ENCODE results near the gene FARP1.

FARP1 gene

DNA sequence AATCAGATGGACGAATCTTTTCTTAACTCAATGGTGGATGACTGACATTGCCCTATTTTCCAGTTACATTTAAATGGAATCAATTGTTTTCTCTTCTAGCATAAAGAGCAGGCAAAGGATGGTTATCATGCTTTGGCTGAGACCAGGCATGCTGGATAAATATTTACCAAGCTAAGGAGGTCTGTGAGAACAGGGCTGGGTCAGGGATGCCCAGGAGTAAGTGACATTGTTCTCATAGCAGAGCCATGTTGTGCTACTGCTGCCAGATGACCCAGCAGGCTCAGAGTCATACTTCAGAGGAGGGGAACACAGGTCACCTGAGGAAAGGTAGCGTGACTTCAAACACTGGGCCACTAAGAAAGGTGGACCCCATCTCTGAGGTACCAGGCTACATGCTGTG, 150.2 kb downstream of the FARP1 start:
- DNase-seq = no peak

DNA sequence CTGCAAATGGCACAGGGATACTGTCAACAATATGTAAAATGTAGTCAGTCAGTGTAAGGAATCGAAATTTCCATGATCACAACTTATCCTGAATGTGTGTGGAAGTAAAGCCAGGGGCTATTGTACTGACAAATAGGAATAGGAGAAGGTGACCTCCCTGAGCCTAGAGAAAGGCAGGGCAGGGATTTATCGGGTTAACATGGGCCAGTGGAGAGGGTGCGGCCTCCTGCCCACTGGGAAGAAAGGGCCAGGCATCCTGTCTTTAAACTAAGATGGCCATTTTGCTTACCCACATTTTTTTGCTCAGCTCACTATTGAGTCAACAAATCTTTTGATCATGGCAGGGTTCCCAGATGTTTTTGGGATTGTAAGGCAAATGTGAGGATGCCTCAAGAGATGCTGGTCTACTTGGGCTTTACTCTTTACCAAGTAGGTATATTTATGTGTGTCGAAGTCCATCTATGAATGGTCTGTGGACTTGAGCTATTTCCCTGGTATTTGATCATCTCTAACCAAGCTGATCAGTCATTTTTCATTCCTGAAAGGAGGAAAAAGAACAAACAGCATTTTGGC, 150.8 kb downstream of the FARP1 start:
- no peak for DNase-seq

DNA sequence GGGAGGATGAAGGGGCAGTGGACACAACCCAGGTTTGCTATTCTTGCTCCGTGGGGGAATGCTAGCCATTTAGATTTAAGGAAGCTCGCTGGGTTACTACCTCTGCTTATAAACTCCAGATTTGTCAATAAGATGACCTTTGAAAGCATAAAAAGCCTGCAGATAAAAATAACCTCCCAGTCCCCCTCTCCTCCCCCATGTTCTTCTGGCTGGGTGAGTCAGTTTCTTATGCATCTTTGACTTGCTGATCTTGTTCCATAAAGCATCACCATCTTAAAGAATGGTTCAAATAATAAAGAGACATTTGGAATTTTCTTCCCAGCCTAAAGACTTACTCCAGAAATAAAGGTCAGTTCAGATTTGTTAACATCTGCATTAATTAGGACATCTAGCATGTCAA, 152.5 kb downstream of the FARP1 start:
- DNase-seq = no peak

DNA sequence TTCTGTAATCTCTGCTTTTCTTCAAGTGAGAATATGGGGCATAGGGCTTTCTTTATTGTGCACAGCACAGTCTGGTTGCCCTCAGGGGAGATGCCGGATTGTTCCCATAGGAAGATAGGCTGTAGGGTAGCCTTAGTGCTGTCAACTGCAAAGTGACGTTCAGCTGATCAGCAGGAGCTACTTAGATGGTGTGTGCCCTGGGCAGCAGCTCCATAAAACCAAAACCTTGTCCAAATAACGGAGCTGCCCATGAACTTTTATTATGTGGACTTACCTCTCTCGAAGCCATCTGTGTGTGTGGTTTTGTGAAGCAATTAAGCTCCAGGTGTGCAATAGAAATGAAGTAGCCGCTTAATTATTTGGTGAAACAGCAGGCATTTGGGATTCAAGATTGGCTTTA, 154.2 kb downstream of the FARP1 start:
- DNase-seq = no peak

DNA sequence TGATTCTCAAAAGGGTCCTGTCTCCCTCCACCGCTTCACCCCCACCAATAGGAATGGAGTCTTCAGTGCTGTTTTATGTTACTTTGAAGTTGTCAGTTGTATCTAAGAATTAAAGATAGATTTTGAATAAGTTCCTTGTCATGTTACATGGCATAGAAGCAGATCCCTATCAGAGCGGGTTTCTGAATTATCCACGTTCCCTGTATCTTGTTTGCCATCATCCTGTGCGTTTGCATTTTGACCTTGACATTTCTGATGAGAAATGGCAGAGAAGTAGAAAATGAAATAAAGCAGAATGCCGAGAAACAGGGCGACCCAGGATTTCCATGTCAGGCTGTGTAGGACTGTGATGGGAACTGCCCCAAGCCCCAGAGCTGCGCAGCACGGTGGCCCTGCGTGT, 154.9 kb downstream of the FARP1 start:
- no peak for DNase-seq

DNA sequence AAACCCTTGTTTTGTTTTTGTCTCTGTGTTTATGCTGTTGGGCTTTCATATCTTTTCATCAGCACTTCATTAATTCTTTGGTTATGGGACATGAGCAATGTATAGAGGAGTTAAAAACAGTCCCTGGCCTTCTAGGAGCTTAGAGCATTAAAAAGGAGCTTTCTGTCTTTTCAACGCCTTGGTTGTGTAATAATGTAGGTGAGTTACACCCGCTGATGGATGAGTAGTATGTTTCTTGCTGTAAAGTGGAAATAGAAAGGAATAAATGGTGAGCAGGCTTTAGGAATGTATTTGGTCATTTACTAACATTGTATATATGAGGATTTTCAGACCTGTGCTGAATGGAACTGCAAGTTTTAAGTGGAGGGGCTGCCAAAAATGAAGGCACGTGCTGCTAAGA, 155.7 kb downstream of the FARP1 start:
- no peak for DNase-seq

DNA sequence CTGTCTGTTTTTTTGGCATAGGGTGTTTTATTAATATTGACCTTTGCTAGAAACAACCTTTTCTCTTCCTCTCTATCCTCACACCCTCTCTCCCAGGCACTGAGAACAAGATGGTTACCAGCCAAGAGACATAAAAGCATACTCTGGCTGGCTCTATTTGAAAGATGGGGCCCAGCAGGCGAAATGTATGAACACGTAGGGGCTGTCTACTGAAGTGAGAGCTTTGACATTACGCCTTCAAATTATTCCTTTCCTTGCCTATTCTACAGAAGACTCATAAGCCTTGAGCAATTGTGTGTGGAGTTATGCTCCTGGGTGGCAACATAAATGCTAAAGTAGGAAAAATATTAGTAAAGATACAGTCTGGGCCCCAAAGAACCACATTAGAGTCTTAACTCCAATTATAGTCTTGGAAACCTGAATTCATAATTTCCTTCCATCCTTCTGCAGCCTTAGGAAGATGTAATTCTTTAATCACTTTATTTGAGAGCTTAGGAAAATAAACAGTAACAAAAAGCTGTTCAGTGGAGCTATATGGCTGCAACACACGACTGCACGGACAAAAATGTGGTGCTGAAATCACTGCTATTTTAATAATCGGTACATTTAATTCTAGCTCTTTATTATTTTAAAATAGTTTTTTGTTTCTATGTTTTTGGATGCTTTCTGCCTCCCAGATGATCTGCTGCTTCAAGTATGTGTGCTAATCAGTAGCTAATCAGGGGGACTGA, 156.5 kb downstream of the FARP1 start:
- DNase-seq = no peak

DNA sequence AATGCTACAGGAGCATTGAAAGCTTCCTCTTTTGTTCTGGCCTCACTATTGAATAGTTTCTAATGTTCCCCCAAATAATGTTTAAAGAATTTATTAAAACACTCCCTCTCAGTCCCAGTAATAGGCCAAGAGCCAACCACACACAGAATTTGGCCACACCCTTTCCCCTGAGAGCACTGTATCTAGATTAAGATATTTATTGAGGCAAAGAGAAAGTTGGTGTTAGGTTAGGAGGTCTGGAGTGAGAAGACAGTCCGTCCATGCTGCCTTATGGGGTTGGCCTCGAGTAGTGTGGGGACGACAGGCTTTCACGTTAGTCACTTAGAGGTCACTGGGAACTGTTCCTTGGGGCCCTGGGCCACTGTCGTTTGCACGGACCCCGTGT, 157.1 kb downstream of the FARP1 start:
- no peak for DNase-seq

DNA sequence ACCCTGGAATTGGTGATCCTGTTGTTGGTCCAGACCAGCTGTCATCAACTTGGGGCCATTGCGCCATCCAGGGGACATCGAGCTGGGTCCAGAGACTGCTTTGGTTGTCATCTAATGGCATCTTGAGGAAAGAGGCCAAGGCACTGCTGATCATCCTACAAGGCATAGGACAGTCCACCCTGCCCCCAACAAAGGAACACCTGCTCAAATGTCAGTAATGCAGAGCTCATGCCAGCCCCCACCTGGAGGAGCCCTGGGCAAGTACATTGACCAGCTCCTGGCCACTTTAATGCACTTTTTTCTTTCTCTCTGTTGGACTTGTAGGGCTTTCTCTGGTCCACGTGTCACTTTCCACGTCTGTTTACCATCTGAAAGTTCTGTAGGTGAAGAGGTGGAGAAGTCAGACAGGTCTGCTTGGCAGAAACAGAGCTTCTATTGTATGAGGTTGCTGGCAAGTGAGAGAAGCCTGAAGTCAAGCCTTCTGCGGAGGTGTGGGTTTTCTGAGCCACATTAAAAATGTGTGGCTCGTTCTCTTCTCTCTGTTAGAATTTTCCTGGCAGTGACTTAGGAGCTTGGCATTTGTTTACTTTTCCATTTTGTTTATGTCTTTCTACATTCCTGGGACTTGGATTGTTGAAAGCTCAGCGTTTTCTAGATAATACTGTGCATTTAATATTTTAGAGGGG, 158.2 kb downstream of the FARP1 start:
- DNase-seq = no peak

DNA sequence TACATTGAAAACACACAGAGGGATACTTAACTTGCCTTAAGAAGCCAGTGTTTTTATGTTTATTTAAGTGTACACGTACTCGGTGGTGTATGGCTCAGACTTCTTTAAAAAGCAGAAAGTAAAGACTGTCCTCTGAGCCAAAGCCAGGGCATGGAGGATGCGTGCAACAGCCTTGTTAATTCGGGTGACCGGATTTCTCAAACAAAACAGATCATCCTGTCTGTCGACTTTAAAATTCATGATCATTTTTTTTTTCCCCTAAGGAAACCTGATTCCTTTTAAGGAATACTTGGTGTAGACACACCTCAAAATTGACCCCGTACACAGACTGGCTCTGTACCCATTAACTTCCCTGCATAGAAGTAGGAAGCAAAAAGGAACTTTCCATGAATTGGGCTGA, 158.8 kb downstream of the FARP1 start:
- no peak for DNase-seq

DNA sequence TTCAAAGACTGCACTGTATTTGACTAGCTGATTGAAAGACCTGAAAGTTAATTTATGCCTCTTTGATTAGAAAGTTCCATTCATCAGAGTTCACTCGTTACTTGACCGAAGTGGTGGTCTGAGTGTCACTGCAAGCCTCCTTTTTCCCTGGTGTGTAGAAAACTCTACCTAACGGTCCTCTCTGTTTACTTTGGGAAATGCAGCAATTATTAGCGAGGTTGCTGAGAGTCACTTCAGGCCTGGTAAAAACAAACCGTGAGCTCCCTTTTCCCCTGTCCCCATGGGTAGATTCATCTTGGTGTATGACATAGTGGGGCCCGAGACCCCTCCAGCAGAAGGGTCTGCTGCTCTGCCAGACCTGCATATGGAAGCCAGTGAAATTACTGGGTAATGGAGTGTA, 161.0 kb downstream of the FARP1 start:
- no peak for DNase-seq

DNA sequence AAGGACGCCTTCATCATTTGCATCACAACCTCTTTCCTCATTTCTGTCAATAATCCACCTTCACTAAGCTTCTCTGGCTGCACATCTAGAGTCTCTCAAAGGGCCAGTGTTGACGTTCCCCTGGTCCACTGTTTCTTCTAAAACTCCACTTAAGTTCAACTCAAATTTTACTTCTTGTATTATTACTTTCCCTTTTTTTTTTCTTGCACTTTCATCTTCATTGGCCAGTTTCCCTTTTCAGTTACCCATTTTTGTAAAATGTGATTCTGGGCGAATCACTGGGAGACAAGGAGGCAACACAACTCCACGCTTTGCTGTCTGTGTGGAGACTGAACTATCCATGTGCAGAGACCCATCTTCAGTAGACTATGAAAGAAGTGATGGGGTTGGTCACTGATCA, 162.8 kb downstream of the FARP1 start:
- no peak for DNase-seq

DNA sequence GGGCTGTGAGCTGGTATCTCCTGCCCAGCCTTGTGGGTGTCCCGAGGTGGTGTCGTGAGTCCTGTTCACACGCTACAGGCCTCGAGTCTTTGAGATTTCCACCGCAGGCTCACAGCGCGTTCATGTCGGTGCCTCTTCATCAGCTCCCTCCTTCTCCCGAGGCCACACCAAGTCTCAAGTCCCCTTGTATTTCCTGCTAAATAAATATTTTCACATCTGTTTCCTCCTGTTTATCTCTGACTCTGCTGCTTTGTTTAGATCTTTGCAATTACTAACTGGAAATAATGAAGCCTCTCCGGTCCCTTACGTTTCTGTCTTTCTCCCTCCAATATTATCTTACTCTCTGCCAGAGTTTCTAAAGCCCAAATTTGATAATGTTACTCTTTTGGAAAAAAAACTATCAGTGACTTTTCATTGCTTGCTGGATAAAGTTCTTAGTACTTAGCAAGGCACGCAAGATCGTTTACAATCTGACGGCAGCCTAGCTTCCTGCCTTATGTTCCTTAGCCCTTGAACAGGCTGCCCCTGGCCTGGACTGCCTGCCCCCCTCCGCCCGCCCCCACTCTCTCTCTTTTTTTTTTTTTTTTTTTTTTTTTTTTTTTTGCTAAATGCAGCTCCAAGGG, 164.7 kb downstream of the FARP1 start:
- no peak for DNase-seq

DNA sequence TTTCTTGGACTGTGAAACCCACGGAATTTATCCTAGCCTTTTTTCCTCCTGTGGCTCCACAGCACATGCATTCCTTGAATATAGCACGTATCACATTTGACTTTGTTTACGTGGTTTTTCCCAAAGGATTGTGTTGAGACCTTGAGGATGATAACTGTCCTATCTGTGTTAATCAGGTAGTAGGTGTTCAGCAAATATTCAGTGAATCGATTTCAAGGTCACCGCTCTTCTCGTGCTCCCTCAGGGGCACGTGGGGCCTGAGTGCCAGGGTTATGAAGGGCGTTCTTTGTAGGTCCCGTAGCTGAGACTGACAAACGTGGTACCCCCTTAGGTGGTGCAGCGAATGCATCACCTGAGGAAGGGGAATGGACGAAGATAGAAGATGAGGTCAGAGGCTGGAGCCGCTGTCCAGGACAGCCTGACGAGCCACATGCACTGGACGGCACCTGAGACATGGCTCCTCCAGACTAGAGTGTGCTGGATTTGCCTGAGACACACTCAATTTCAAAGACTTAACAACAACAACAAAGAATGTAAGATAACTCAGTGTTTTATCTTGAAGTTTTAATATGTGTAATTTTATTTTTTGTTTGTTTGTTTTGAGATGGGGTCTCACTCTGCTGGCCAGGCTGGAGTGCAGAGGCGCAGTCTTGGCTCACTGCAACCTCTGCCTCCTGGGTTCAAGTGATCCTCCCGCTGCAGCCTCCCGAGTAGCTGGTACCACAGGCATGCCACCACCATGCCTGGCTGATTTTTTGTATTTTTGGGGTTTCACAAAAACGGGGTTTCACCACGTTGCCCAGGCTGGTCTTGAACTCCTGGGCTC, 165.4 kb downstream of the FARP1 start:
- no peak for DNase-seq

DNA sequence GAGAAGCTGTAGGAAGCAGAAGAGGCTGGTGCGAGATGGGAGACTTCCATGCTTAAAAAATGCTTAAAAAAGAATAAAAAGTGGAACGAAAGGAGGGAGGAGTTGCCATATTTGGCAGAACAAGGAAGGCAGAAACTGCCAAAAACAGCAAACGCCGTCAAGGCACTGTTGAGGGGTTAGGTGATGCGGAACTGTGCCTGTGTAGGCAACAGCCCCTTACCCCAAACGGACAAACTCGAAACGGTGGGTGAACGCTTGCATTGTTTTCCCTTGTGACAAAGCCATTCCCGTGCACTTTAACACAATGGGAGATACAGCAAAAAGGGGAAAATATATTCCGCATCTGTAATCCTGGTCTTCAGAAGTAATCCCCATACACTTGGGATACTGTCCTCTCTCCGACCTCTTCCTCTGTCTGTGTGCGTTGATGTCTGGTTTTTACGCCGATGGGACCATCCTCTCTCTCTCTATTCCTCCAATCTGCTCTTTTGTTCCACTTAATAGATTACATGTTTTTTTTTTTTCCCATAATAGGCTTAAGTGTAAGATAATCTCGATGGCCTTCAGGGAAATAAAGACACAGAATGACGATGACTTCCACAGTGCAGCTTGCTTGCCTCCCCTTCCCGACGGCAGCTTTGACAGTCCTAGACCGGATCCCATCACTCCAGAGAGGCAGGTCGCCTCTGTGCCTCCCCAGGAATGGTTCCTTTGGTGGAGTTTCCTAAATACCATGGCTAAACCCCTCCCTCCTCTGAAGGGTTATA, 166.9 kb downstream of the FARP1 start:
- no peak for DNase-seq

DNA sequence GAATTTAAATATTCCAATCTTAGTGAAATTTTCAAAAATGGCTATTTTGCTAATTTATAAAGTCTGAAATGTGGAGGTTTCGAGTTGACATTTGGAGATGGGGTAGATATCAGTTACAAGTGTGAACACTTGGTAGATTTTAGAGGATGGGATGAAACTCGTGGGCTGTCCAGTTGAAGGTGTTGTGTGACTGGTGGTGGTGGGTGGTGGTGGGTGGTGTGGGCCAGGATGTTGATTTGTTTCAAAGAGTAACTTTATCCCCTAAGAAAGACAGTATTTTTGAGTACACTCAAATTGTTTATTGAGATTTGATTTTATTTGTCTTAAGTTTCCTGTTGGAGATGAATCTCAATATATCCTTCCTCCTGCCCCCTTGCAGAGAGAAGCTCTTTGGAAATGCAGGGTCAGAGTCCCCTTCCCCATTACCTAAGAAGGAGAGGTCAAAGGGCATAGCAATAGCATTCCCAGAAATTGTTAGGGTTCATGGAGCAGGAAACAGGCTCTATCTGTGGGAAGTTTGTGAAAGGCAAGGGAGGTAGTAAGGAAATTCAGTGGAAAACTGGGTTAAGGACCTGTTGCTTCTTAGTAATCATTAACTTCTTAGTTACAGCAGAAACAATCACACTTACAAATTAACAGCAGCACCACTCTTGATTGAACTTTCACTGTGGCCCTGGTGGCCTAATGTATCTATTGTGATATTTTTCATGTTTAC, 167.7 kb downstream of the FARP1 start:
- DNase-seq = no peak

DNA sequence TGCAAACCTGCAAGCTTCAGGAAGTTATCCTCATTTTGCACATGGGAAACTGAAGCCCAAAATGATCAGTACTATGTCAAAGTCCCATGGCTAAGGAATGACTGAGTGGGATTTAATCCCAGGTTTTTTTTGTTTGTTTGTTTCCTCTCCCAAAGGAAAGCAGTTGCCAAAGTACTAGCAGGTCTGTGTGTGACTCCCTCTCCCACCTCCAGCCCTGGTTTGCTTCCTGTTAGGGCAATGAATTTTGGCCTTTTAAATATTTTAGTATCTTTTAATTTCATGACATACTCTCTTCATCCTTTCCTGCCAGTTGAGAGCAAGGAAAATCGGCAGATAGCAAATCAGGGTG, 168.3 kb downstream of the FARP1 start:
- DNase-seq = no peak

DNA sequence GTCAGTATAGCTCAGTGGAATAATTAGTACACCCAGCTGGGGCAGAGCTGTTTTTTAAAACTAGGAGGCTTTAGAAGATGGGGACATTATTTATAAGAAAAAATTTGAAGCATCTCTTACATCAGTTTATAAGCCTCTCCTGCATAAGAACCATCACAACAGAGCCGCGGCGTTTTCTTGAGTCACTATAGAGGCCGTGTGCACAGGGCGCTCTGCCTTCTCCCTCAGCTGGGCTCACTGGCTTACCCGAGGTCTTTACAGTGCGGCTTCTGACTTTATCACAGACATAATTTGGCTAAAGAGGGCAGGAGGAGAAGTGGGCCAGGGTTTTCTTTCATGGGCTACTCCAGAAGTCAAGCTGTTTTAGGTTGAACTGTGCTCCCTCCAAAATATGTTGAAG, 169.7 kb downstream of the FARP1 start:
- DNase-seq = no peak

DNA sequence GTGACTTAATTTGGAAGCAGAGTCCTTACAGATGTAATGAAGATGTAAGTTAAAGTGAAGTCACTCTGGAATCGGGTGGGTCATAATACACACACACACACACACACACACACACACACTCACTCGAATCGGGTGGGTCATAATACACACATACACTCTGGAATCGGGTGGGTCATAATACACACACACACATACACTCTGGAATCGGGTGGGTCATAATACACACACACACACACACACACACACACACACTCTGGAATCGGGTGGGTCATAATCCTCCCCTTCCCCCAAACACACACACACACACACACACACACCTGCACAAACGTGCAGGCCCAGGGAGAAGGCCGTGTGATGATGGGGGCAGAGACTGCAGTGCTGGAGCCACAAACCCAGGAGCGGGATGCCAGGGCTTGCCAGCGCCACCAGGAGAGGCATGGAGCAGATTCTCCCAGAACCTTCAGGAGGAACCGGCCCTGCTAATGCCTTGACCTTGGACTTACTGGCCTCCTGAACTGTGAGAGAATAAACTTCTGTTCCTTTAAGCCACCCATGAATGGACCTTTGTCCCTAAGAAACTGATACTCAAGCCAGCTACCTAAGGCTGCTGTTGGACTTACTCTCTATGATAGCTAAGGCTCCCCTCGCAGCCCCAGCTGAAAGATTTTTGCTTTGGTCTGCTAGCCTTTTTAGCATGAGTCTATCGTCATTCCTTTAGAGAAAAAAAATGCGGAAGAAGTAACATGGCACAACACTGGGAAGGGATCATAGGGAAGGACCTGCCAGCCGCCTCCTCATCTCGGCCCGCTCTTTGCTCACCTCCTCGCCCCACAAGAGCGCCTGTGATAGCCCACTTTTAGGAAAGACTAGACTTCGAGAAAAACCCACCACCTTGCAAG, 170.4 kb downstream of the FARP1 start:
- DNase-seq = no peak

DNA sequence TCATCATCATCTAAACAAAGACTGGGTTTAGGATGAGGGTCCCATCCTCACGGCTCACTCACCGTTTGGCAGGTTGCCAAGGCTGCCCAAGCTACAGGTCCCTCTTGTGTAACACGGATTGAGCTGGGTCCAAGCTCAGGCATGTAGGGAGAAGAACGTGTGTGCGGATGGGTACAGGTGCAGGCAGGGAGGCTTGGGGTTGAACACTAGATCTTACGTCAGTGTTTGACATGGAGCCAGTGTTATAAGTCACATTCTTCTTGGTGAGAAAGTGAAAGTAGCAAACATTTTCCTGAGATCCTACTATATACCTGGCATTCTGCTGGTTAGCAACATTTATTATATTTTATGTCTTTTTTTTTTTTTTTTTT, 171.0 kb downstream of the FARP1 start:
- DNase-seq = no peak

DNA sequence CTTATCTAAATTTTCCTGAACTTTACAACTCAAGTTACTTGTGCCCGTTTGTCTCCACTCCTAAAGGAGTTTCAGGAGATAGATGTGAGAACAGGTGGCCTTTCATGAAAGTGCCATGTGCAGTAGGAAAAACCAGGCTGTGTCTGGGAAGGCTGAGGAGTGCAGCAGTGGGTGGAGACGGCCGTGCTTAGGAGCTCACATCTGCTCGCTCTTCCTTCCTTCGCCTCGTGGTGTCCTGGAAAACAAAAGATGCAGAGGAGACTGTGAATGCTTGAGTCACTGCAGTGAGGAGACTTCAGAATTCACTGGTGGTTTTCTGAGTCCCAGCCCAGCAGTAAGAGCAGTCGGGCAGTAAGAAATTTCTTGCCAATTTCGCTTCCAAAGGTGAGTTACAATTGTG, 172.6 kb downstream of the FARP1 start:
- no peak for DNase-seq
